Sigmoid colon (tissue), 7 donors: Measurements from ENCODE around the gene CAMTA1. TPM values are rescaled to one million over a fixed set of nuclear protein-coding genes. Genes with fewer than 3 reads are reported as not detected.

ENCODE experiments used
- DNase-seq: peaks from one replicate; pipeline ENCODE4 v3.0.0-alpha.2; 2019
- H3K27ac ChIP-seq, 4 donors: fragments of 200-600 bp; sonication (generic); one replicate each; pipeline ENCODE4 v1.5.1; 2016 to 2019; ENCODE audit warnings: mild to moderate bottlenecking in 1 of 4
- H3K27me3 ChIP-seq, 3 donors: fragments of 200-600 bp; sonication (generic); one replicate each; pipeline ENCODE4 v1.5.1; 2019; ENCODE audit warnings: mild to moderate bottlenecking in 1 of 3
- H3K36me3 ChIP-seq, 4 donors: fragments of 200-600 bp; sonication (generic); one replicate each; pipeline ENCODE4 v1.5.1; 2016 to 2019
- H3K4me1 ChIP-seq, 4 donors: fragments of 200-600 bp; sonication (generic); one replicate each; pipeline ENCODE4 v1.5.1; 2017 to 2019
- H3K4me3 ChIP-seq, 4 donors: fragments of 200-600 bp; sonication (generic); one replicate each; pipeline ENCODE4 v1.5.1; 2017 to 2019; ENCODE audit warnings: mild to moderate bottlenecking in 2 of 4, moderate library complexity in 1 of 4
- H3K9me3 ChIP-seq, 4 donors: fragments of 200-600 bp in 3 of 4; sonication (generic) in 3 of 4; one replicate each; pipeline versions ENCODE4 v1.5.1 to v1.6.1; 2013 to 2019
- EP300 ChIP-seq, 4 donors: sonication (generic); formaldehyde crosslinking; IDR thresholded peaks; one replicate each; pipeline ENCODE4 v1.6.1; 2017; ENCODE audit warnings: antibody characterized with exemption in 4 of 4
- POLR2A ChIP-seq, 2 donors: fragments of 450-650 bp; IDR thresholded peaks; one replicate each; pipeline ENCODE4 v1.6.1; 2016; ENCODE audit warnings: antibody characterized with exemption in 2 of 2, mild to moderate bottlenecking in 2 of 2, moderate library complexity in 2 of 2
- POLR2AphosphoS5 ChIP-seq, 4 donors: sonication (generic); formaldehyde crosslinking; IDR thresholded peaks; one replicate each; pipeline ENCODE4 v1.6.1; 2017; ENCODE audit warnings: antibody characterized with exemption in 4 of 4
- WGBS, 2 donors: extraction: QIAGEN DNeasy Blood & Tissue Kit; methylation state at CpG; one replicate each; pipeline ENCODE4 v1.1.7; 2013; 5-methylcytosine and 5-hydroxymethylcytosine counted together
- intact Hi-C: fragments of 100-400 bp; cut with DNase I; formaldehyde crosslinking; loops from one replicate; pipeline ENCODE4 v1.15.1; 2023
- polyA plus RNA-seq, 3 donors: library from polyadenylated mRNA; stranded (reverse); fragments of 200-250 nt; gene quantifications; one replicate each; pipeline ENCODE4 v1.2.3, GENCODE V29; 2013
- total RNA-seq, 4 donors: library from RNA; depleted of rRNA; stranded (reverse); fragments of >200 nt; gene quantifications; one replicate each; pipeline ENCODE4 v1.1.0, GENCODE V29; 2016
- TF ChIP-seq, protein P1 (sequence below), 4 experiments: fragments of 450-650 bp in 3 of 4; fragments of 200-600 bp in 1 of 4; IDR thresholded peaks; one replicate each; pipeline ENCODE4 v1.5.1; 2016 to 2019; ENCODE audit warnings: antibody characterized with exemption in 4 of 4, mild to moderate bottlenecking in 3 of 4, moderate library complexity in 2 of 4
- donor health status: healthy with polysubstance abuse.
- donor health status: Bipolar disorder and iron deficiency.
- donor health status: healthy.

CAMTA1 gene
- total and polyA plus RNA-seq, 7 donors = 97.9 to 196 (median 177) TPM

DNA sequence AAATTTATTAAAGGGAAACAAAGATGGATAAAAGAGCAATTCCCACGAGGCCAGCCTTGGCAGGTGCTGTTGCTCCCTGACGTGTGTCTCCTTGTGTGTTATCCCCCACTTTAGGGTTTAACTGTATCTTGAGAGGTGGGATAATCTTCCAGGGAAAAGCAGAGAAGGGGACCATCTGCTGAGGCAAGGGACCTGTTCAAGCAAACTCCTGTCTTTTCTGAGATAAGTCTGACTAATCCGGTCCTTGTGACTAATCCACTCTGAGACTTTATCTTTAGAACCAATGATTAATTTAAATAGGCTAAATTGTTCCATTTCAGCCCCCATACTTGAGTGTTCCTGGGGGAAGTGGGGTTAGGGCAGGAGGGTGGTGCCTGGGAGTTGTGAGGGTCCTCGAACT is 163.6 kb downstream of the CAMTA1 start:
- H3K4me1 ChIP-seq = no peaks in the 10 kb centered on the region
- DNase-seq = no peak
- intact Hi-C loops = no loop called here
- peaks cover 0 to 2% (median 0%) of the 10 kb centered on the region in 3 donors for H3K27me3 ChIP-seq
- TF ChIP-seq POLR2AphosphoS5 (IDR thresholded peaks at IDR 0.05) (no peak), EP300 (IDR thresholded peaks at IDR 0.05) (no peak), POLR2A (IDR thresholded peaks at IDR 0.05) (no peak)
- TF ChIP-seq, protein P1, sequence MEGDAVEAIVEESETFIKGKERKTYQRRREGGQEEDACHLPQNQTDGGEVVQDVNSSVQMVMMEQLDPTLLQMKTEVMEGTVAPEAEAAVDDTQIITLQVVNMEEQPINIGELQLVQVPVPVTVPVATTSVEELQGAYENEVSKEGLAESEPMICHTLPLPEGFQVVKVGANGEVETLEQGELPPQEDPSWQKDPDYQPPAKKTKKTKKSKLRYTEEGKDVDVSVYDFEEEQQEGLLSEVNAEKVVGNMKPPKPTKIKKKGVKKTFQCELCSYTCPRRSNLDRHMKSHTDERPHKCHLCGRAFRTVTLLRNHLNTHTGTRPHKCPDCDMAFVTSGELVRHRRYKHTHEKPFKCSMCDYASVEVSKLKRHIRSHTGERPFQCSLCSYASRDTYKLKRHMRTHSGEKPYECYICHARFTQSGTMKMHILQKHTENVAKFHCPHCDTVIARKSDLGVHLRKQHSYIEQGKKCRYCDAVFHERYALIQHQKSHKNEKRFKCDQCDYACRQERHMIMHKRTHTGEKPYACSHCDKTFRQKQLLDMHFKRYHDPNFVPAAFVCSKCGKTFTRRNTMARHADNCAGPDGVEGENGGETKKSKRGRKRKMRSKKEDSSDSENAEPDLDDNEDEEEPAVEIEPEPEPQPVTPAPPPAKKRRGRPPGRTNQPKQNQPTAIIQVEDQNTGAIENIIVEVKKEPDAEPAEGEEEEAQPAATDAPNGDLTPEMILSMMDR (IDR thresholded peaks at IDR 0.05) = no peak
- no peak overlapping the region for H3K27ac ChIP-seq
- 85 to 87% methylated on average over 4 of the region's 4 CpGs for WGBS, 2 donors
- H3K4me3 ChIP-seq = no peak overlapping the region
- no peaks in the 10 kb centered on the region for H3K9me3 ChIP-seq
- no peaks in the 10 kb centered on the region for H3K36me3 ChIP-seq

DNA sequence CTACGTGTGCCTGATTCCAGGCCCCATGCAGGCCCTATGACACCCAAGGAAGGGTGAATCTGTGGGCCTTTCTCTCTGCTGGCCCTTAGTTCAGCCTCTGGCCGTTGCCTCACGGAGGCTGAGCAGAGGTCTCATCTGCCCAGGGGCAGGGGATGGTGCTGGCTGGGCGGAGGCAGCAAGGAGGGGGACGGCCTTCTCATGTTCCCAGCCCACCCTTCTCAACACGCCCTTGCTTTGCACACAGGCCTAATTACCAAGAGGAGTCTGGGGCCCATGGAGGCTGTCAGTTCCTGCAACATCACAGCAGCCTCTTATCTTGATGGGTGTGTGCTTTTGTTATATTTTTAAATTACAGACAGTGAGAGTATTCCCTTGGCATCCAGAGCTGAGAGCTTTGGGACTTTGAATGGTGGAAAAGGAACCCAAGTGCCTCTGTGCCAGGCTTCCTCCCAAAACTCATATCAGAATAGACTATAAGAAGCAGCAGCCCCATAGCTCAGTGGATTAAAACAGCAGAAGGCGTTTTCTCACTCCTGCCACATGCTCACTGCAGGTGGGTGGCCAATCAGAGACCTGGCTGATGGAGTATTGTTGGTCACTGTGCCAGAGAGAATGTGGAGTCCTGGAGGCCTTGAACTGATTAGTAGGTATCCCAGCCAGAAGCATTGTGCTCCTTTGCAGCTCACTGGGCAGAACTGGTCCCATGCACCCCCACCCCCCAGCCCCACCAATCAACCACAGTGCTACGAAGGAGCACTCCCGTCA is 164.9 kb downstream of the CAMTA1 start:
- intact Hi-C loops = no loop called here
- H3K4me1 ChIP-seq = no peaks in the 10 kb centered on the region
- 75 to 84% methylated on average over 9 of the region's 9 CpGs for WGBS, 2 donors

DNA sequence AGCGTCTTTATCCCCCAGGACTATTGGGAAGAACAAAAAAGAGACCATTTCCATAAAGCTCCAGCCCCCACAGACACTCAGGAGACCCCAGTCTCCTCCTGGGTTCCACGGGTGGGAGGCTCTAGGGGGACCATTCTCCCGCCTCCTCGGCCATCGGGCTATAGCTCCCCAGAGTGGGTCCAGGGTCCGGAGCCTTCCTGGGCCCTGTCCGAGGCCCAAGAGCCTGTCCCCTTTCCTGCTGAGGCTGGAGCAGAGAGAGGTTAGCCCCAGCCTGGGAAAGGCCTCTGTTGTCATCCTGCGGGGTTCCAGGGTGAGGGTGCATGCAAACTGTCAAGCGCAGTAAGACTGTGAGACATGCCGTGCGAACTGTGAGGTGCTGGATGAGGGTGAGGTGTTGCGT is 166.3 kb downstream of the CAMTA1 start:
- Histone ChIP-seq H3K9me3 (no peaks in the 10 kb centered on the region), H3K27me3 (peaks cover 0 to 2% (median 0%) of the 10 kb centered on the region in 3 donors), H3K27ac (no peak overlapping the region), H3K36me3 (no peaks in the 10 kb centered on the region), H3K4me1 (no peaks in the 10 kb centered on the region), H3K4me3 (no peak overlapping the region)
- 91 to 92% methylated on average over 12 of the region's 12 CpGs for WGBS, 2 donors
- no peak for TF ChIP-seq POLR2AphosphoS5 (IDR thresholded peaks at IDR 0.05)
- TF ChIP-seq, protein P1 (IDR thresholded peaks at IDR 0.05) = no peak
- no peak for TF ChIP-seq POLR2A (IDR thresholded peaks at IDR 0.05)
- intact Hi-C loops = no loop called here
- no peak for DNase-seq

More for the DNA sequence above, 164.9 kb downstream of the CAMTA1 start:
- Histone ChIP-seq H3K27ac (no peak overlapping the region), H3K9me3 (no peaks in the 10 kb centered on the region), H3K27me3 (peaks cover 0 to 2% (median 0%) of the 10 kb centered on the region in 3 donors), H3K4me3 (no peak overlapping the region), H3K36me3 (no peaks in the 10 kb centered on the region)
- DNase-seq = no peak
- TF ChIP-seq EP300 (IDR thresholded peaks at IDR 0.05) = no peak

DNA sequence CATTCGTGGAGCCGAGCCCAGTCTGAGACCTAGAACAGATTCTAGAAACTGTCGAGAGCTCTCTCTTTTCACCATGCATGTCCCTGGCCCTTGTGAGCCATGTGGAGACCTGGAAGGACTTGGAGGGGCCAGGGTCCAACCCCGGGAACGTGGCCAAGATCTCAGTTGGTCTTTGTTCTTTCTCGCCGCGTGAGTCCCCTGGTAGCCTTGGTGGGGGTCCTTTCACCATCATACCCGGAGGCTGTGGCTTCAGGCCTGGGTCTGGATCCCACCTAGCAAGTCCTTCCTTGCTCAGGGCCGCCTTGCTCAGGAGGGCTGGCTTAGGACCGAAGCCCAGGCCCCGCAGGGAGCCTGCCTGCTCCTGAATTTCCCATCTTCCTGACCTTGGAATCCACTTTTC is 168.0 kb downstream of the CAMTA1 start:
- H3K9me3 ChIP-seq = no peaks in the 10 kb centered on the region
- H3K27me3 ChIP-seq = no peaks in the 10 kb centered on the region
- no peaks in the 10 kb centered on the region for H3K4me1 ChIP-seq
- no peak overlapping the region for H3K27ac ChIP-seq
- no peak for DNase-seq
- H3K36me3 ChIP-seq = no peaks in the 10 kb centered on the region
- 91 to 94% methylated on average over 12 of the region's 12 CpGs for WGBS, 2 donors
- intact Hi-C loops = no loop called here
- no peak overlapping the region for H3K4me3 ChIP-seq
- TF ChIP-seq, protein P1 (IDR thresholded peaks at IDR 0.05) = no peak
- TF ChIP-seq POLR2A (IDR thresholded peaks at IDR 0.05) = no peak

DNA sequence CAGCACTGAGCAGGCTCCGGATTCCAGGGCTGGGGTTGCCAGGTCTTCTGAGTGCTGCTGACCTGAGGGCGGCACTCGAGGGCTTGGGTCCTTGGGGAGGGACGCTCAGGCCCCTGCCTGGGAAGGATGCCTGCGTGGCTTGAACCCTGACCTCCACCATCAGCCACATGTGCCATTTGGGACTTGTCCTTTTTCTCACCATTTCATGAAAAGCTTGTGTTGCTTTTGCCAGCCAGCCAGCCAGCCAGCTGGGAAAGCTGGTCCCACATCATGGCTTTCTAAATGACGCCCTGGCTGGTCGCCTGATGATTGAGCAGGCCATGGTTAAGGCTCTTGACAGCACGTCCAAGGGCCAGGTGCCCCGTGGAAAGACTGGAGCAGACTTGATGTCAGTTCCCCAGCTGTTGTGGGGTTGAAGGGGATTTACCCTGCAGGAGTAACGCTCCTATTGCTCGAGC is 168.7 kb downstream of the CAMTA1 start:
- WGBS, 2 donors = 85 to 88% methylated on average over 11 of the region's 11 CpGs

More for the DNA sequence above, 168.7 kb downstream of the CAMTA1 start:
- H3K27ac ChIP-seq = no peak overlapping the region
- H3K27me3 ChIP-seq = peaks cover 0 to 2% (median 0%) of the 10 kb centered on the region in 3 donors
- no peaks in the 10 kb centered on the region for H3K36me3 ChIP-seq
- TF ChIP-seq POLR2AphosphoS5 (IDR thresholded peaks at IDR 0.05) (no peak), POLR2A (IDR thresholded peaks at IDR 0.05) (no peak), EP300 (IDR thresholded peaks at IDR 0.05) (no peak)
- TF ChIP-seq, protein P1 (IDR thresholded peaks at IDR 0.05) = no peak
- H3K4me1 ChIP-seq = no peaks in the 10 kb centered on the region
- intact Hi-C loops = no loop called here
- no peak for DNase-seq
- H3K9me3 ChIP-seq = no peaks in the 10 kb centered on the region
- H3K4me3 ChIP-seq = no peak overlapping the region
